Smooth muscle cell (in vitro differentiated cells): ENCODE data around the gene JUNB. TPM values are rescaled to one million over a fixed set of nuclear protein-coding genes. Genes with fewer than 3 reads are reported as not detected.

Experiments
- DNase-seq: peaks from one replicate; lab custom pipeline; 2025; ENCODE audit not compliant: unreplicated experiment; lab: John Stamatoyannopoulos, UW
- H2AFZ ChIP-seq: fragments of 200-600 bp; sonication (generic); 2 replicates; pipeline ENCODE4 v1.6.0; 2016; ENCODE audit warnings: antibody characterized with exemption, low read depth, mild to moderate bottlenecking
- H3F3A ChIP-seq: fragments of 200-600 bp; sonication (generic); 2 replicates; pipeline ENCODE4 v1.6.0; 2017; ENCODE audit warnings: antibody characterized with exemption, low read depth
- H3K27ac ChIP-seq: fragments of 200-600 bp; sonication (generic); 2 replicates; pipeline ENCODE4 v1.5.1; 2016; ENCODE audit warnings: low read depth, mild to moderate bottlenecking
- H3K27me3 ChIP-seq: fragments of 200-600 bp; sonication (generic); 2 replicates; pipeline ENCODE4 v1.6.1; 2016; ENCODE audit warnings: low read depth, mild to moderate bottlenecking
- H3K36me3 ChIP-seq: fragments of 200-600 bp; sonication (generic); 2 replicates; pipeline ENCODE4 v1.5.1; 2016; ENCODE audit warnings: low read depth
- H3K4me1 ChIP-seq: fragments of 200-600 bp; sonication (generic); 2 replicates; pipeline ENCODE4 v1.5.1; 2016; ENCODE audit warnings: low read depth
- H3K4me2 ChIP-seq: fragments of 200-600 bp; sonication (generic); 2 replicates; pipeline ENCODE4 v1.6.0; 2016; ENCODE audit warnings: mild to moderate bottlenecking
- H3K4me3 ChIP-seq: fragments of 200-600 bp; sonication (generic); 2 replicates; pipeline ENCODE4 v1.5.1; 2016; ENCODE audit warnings: mild to moderate bottlenecking
- H3K79me2 ChIP-seq: fragments of 200-600 bp; sonication (generic); 2 replicates; pipeline ENCODE4 v1.6.0; 2016; ENCODE audit warnings: low read depth, mild to moderate bottlenecking
- H3K9ac ChIP-seq: fragments of 200-600 bp; sonication (generic); 2 replicates; pipeline ENCODE4 v1.6.0; 2016; ENCODE audit warnings: low read depth
- H3K9me3 ChIP-seq: fragments of 200-600 bp; sonication (generic); replicated peaks from 2 replicates; pipeline ENCODE4 v1.5.1; 2016; ENCODE audit warnings: low read depth
- H4K20me1 ChIP-seq: fragments of 200-600 bp; sonication (generic); 2 replicates; pipeline ENCODE4 v1.6.0; 2016; ENCODE audit warnings: low read depth
- CTCF ChIP-seq: fragments of 200-600 bp; sonication (generic); IDR thresholded peaks from 2 replicates; pipeline ENCODE4 v1.5.1; 2017; ENCODE audit warnings: borderline replicate concordance, mild to moderate bottlenecking, antibody characterized with exemption; ENCODE audit not compliant: insufficient read depth, poor library complexity, severe bottlenecking
- WGBS: methylation state at CpG from one replicate; pipeline ENCODE4 v1.1.7; 2016; ENCODE audit warnings: low lambda C conversion rate; 5-methylcytosine and 5-hydroxymethylcytosine counted together
- polyA plus RNA-seq: library from polyadenylated mRNA; unstranded; fragments of >200 nt; fragmentation: Nextera tagmentation; extraction: Ambion mirVana; gene quantifications from 2 replicates; pipeline ENCODE4 v1.2.1, GENCODE V29; 2016
- total RNA-seq: library from RNA; depleted of rRNA; stranded (reverse); fragments of >200 nt; gene quantifications from 2 replicates; pipeline ENCODE4 v1.2.3, GENCODE V29; 2014

The JUNB gene
- total and polyA plus RNA-seq, 2 experiments from 2014 or later = 687 to 1,575 TPM

- no peaks in the 10 kb centered on the region for H3K9me3 ChIP-seq
- no peak for DNase-seq
- no peaks in the 10 kb centered on the region for H3K36me3 ChIP-seq
- 98% methylated on average over 13 of the region's 13 CpGs for WGBS
- H3K4me3 ChIP-seq = no peak overlapping the region
- H2AFZ ChIP-seq = no peak overlapping the region
- no peak overlapping the region for H3K27ac ChIP-seq
- H3K9ac ChIP-seq = no peak overlapping the region
- no peaks in the 10 kb centered on the region for H4K20me1 ChIP-seq
- H3K79me2 ChIP-seq = no peaks in the 10 kb centered on the region
- H3F3A ChIP-seq = peaks cover 15% of the 10 kb centered on the region
- no peaks in the 10 kb centered on the region for H3K27me3 ChIP-seq
- peaks cover 12% of the 10 kb centered on the region for H3K4me1 ChIP-seq
- H3K4me2 ChIP-seq = no peak overlapping the region
- no peak for TF ChIP-seq CTCF
Measured at GRCh38 chr19:12770922-12771321, 20.4 kb upstream of the JUNB start.

GRCh38 chr19:12772323-12772722 lies 19.0 kb upstream of the JUNB start:
- no peak for DNase-seq
- Histone ChIP-seq H3K27ac (no peak overlapping the region), H3K4me2 (no peak overlapping the region), H2AFZ (no peak overlapping the region), H3K4me3 (no peak overlapping the region), H3K9ac (no peak overlapping the region), H3K79me2 (peaks cover 6% of the 10 kb centered on the region), H3F3A (peaks cover 18% of the 10 kb centered on the region), H4K20me1 (no peaks in the 10 kb centered on the region), H3K9me3 (no peaks in the 10 kb centered on the region), H3K27me3 (no peaks in the 10 kb centered on the region), H3K36me3 (no peaks in the 10 kb centered on the region), H3K4me1 (peaks cover 12% of the 10 kb centered on the region)
- 88% methylated on average over 4 of the region's 4 CpGs for WGBS
- no peak for TF ChIP-seq CTCF

- H3K9me3 ChIP-seq = no peaks in the 10 kb centered on the region
- peaks cover 6% of the 10 kb centered on the region for H3K79me2 ChIP-seq
- H3K36me3 ChIP-seq = no peaks in the 10 kb centered on the region
- TF ChIP-seq CTCF = peak; percentile 25
- H3K9ac ChIP-seq = no peak overlapping the region
- H4K20me1 ChIP-seq = no peaks in the 10 kb centered on the region
- peaks cover 14% of the 10 kb centered on the region for H3K4me1 ChIP-seq
- H3K4me2 ChIP-seq = peak overlapping the region; percentile 36
- H3K4me3 ChIP-seq = no peak overlapping the region
- no peak for DNase-seq
- no peak overlapping the region for H2AFZ ChIP-seq
- WGBS = 70% methylated on average over 2 of the region's 2 CpGs
- peaks cover 23% of the 10 kb centered on the region for H3F3A ChIP-seq
- H3K27ac ChIP-seq = peak overlapping the region; percentile 15
- H3K27me3 ChIP-seq = no peaks in the 10 kb centered on the region
Measured at GRCh38 chr19:12773571-12773970, 17.7 kb upstream of the JUNB start.
